GM12878 (cell line): ENCODE data around the gene SLC13A4.

Source experiments
- CREB1 ChIP-seq: IDR thresholded peaks from 2 replicates; pipeline ENCODE4 v1.6.1; 2012; ENCODE audit warnings: low read depth, mild to moderate bottlenecking, inconsistent platforms
- POLR2A ChIP-seq: IDR thresholded peaks from 2 replicates; pipeline ENCODE4 v1.6.1; 2011; ENCODE audit warnings: low read depth, mild to moderate bottlenecking, low read length
- TF ChIP-seq, protein P1 (sequence below), 3 experiments: IDR thresholded peaks in 2 of 3; conservative IDR thresholded peaks in 1 of 3; 2 replicates each; pipeline ENCODE4 v1.5.1; 2011; ENCODE audit warnings: low read depth in 3 of 3, low read length in 3 of 3, mild to moderate bottlenecking in 3 of 3, control low read depth in 2 of 3, moderate library complexity in 2 of 3, inconsistent platforms in 1 of 3, mixed read lengths in 1 of 3; ENCODE audit not compliant: control insufficient read depth in 2 of 3, insufficient read depth in 1 of 3; ENCODE audit errors: extremely low read depth in 1 of 3

- TF ChIP-seq CREB1 (no peak), POLR2A (no peak)
- TF ChIP-seq, protein P1, sequence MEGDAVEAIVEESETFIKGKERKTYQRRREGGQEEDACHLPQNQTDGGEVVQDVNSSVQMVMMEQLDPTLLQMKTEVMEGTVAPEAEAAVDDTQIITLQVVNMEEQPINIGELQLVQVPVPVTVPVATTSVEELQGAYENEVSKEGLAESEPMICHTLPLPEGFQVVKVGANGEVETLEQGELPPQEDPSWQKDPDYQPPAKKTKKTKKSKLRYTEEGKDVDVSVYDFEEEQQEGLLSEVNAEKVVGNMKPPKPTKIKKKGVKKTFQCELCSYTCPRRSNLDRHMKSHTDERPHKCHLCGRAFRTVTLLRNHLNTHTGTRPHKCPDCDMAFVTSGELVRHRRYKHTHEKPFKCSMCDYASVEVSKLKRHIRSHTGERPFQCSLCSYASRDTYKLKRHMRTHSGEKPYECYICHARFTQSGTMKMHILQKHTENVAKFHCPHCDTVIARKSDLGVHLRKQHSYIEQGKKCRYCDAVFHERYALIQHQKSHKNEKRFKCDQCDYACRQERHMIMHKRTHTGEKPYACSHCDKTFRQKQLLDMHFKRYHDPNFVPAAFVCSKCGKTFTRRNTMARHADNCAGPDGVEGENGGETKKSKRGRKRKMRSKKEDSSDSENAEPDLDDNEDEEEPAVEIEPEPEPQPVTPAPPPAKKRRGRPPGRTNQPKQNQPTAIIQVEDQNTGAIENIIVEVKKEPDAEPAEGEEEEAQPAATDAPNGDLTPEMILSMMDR (IDR thresholded peaks at IDR 0.05 in 2 of 3, conservative IDR thresholded peaks at IDR 0.05 in 1 of 3; ENCODE audit: control insufficient read depth in 2 of 3, extremely low read depth in 1 of 3, insufficient read depth in 1 of 3, low read depth in 3 of 3, low read length in 3 of 3) = no peak
These were observed 17.1 kb upstream of the SLC13A4 start for GRCh38 chr7:135744938-135745702.
